ENCODE results near the gene BMP2K.

DNA sequence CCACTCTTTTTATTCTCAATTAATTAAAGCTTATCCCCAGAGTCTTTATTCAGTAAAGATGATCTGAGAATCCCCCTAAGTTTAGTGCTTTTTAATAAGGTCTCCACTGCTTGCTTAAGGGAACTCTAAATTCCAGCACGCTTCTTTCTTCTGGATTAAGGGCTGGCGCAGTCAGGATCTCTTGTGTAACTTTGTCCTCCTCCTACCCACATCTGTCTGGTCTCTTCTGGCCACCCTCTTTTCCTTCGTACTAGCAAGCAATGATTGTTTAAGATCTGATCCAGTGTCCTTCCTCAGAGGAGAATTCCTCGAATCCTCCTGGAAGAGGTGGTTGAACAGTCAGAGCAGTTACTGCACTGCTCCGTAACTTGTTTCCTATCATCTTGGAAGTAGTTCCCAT, 177.1 kb downstream of the BMP2K start:
- TF ChIP-seq, protein P1, sequence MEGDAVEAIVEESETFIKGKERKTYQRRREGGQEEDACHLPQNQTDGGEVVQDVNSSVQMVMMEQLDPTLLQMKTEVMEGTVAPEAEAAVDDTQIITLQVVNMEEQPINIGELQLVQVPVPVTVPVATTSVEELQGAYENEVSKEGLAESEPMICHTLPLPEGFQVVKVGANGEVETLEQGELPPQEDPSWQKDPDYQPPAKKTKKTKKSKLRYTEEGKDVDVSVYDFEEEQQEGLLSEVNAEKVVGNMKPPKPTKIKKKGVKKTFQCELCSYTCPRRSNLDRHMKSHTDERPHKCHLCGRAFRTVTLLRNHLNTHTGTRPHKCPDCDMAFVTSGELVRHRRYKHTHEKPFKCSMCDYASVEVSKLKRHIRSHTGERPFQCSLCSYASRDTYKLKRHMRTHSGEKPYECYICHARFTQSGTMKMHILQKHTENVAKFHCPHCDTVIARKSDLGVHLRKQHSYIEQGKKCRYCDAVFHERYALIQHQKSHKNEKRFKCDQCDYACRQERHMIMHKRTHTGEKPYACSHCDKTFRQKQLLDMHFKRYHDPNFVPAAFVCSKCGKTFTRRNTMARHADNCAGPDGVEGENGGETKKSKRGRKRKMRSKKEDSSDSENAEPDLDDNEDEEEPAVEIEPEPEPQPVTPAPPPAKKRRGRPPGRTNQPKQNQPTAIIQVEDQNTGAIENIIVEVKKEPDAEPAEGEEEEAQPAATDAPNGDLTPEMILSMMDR (IDR thresholded peaks at IDR 0.05; ENCODE audit: low read depth, low read length, missing input control), result no peak
- no peak for TF ChIP-seq FOXA1 (IDR thresholded peaks at IDR 0.05)
- TF ChIP-seq ZBTB33 (IDR thresholded peaks at IDR 0.05), result no peak
- TF ChIP-seq HNF4A (conservative IDR thresholded peaks at IDR 0.05), result no peak
- TF ChIP-seq FOXA2 (IDR thresholded peaks at IDR 0.05), result no peak
- TF ChIP-seq SP1 (IDR thresholded peaks at IDR 0.05), result no peak
- TF ChIP-seq YY1 (IDR thresholded peaks at IDR 0.05), result no peak
